ENCODE measurements around the gene ALDH3A2. TPM values are rescaled to one million over a fixed set of nuclear protein-coding genes. Genes with fewer than 3 reads are reported as not detected.

Gene ALDH3A2
- total and polyA plus RNA-seq, 2 experiments from 2014 or later, result 63.6 to 137 TPM

DNA sequence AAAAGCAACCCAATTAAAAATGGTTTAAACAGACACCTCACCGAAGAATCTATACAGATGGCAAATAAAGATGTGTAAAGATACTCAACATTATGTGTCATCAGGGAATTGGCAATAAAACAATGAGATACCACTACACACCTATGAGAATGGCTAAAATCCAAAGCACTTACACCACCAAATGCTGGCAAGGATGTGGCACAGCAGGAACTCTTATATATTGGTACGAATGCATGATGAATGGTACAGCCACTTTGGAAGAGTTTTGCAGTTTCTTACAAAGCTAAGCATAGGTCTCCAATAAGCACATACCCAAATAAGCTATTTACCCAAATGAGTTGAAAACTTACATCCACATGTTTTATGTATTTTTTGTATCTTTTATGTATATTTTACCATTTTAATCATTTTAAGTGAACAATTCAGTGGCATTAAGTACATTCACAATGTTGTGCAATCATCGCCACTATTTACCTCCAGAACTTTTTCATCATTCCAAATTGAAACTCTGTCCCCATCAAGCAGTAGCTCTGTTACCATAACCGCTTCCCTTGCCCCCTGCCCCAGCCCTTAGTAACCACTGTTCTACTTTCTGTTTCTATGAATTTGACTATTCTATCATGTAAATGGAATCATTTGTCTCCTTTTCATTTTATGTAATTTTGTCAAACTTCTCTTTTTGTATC lies 6.7 kb upstream of the ALDH3A2 start:
- no peaks in the 10 kb centered on the region for H3K79me2 ChIP-seq
- no peaks in the 10 kb centered on the region for H3K9me3 ChIP-seq (ENCODE audit: low read depth)
- no peak overlapping the region for H3K4me2 ChIP-seq
- peaks cover 4% of the 10 kb centered on the region for H3K4me1 ChIP-seq (ENCODE audit: insufficient read depth)
- no peaks in the 10 kb centered on the region for H3K9me2 ChIP-seq (replicated peaks; ENCODE audit: insufficient read depth)
- H4K20me1 ChIP-seq (ENCODE audit: insufficient read depth, poor library complexity, severe bottlenecking), result no peaks in the 10 kb centered on the region
- no peak overlapping the region for H3K4me3 ChIP-seq
- no peak for DNase-seq (ENCODE audit: low spot score)
- WGBS (ENCODE audit: low lambda C conversion rate, missing lambda C conversion rate), result 81% methylated on average over 4 of the region's 4 CpGs
- no peaks in the 10 kb centered on the region for H3K36me3 ChIP-seq (replicated peaks; ENCODE audit: insufficient read depth, low read depth)
- no peaks in the 10 kb centered on the region for H3K27me3 ChIP-seq
- TF ChIP-seq EZH2phosphoT487 (IDR thresholded peaks at IDR 0.05; ENCODE audit: low read depth, severe bottlenecking, unreplicated experiment), result no peak
- TF ChIP-seq, protein P1, sequence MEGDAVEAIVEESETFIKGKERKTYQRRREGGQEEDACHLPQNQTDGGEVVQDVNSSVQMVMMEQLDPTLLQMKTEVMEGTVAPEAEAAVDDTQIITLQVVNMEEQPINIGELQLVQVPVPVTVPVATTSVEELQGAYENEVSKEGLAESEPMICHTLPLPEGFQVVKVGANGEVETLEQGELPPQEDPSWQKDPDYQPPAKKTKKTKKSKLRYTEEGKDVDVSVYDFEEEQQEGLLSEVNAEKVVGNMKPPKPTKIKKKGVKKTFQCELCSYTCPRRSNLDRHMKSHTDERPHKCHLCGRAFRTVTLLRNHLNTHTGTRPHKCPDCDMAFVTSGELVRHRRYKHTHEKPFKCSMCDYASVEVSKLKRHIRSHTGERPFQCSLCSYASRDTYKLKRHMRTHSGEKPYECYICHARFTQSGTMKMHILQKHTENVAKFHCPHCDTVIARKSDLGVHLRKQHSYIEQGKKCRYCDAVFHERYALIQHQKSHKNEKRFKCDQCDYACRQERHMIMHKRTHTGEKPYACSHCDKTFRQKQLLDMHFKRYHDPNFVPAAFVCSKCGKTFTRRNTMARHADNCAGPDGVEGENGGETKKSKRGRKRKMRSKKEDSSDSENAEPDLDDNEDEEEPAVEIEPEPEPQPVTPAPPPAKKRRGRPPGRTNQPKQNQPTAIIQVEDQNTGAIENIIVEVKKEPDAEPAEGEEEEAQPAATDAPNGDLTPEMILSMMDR (IDR thresholded peaks at IDR 0.05; ENCODE audit: poor library complexity), result no peak
- no peak for TF ChIP-seq EZH2 (IDR thresholded peaks at IDR 0.05; ENCODE audit: borderline replicate concordance)
- H2AFZ ChIP-seq, result no peak overlapping the region
- H3K27ac ChIP-seq, result no peak overlapping the region

DNA sequence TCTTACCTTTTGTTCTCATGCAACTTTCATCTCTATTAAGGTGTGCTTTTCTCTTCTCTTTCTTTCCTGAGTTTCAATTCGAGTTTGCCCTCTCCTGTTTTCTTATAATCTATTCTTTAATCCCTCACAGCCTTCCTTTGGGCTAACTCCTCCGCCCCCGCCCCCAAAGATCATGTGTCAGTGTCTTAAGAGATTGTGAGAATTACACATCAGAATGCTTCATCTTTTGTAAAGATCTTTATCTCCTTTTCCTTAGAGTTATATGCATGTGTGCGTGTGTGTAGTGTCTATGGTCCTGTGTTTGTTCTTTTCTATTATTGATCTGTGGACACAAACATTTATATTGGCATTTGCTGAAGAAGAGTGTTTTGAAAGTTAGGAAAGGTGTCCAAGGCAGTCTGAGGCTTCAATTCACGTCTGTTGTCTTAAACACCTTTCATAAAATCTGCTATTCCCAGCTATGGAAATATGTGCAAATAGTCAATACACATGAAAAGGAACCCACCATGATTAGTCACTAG lies 6.1 kb upstream of the ALDH3A2 start:
- TF ChIP-seq EZH2phosphoT487 (IDR thresholded peaks at IDR 0.05; ENCODE audit: low read depth, severe bottlenecking, unreplicated experiment) (no peak), EZH2 (IDR thresholded peaks at IDR 0.05; ENCODE audit: borderline replicate concordance) (no peak)
- TF ChIP-seq, protein P1 (IDR thresholded peaks at IDR 0.05; ENCODE audit: poor library complexity), result no peak
- DNase-seq (ENCODE audit: low spot score), result no peak
- Histone ChIP-seq H4K20me1 (ENCODE audit: insufficient read depth, poor library complexity, severe bottlenecking) (no peaks in the 10 kb centered on the region), H3K79me2 (no peaks in the 10 kb centered on the region), H2AFZ (no peak overlapping the region), H3K4me1 (ENCODE audit: insufficient read depth) (peaks cover 10% of the 10 kb centered on the region), H3K4me2 (no peak overlapping the region), H3K27ac (no peak overlapping the region), H3K9me3 (ENCODE audit: low read depth) (no peaks in the 10 kb centered on the region), H3K4me3 (no peak overlapping the region), H3K9me2 (replicated peaks; ENCODE audit: insufficient read depth) (no peaks in the 10 kb centered on the region), H3K27me3 (no peaks in the 10 kb centered on the region), H3K36me3 (replicated peaks; ENCODE audit: insufficient read depth, low read depth) (no peaks in the 10 kb centered on the region)
- 49% methylated on average over 5 of the region's 5 CpGs for WGBS (ENCODE audit: low lambda C conversion rate, missing lambda C conversion rate)

DNA sequence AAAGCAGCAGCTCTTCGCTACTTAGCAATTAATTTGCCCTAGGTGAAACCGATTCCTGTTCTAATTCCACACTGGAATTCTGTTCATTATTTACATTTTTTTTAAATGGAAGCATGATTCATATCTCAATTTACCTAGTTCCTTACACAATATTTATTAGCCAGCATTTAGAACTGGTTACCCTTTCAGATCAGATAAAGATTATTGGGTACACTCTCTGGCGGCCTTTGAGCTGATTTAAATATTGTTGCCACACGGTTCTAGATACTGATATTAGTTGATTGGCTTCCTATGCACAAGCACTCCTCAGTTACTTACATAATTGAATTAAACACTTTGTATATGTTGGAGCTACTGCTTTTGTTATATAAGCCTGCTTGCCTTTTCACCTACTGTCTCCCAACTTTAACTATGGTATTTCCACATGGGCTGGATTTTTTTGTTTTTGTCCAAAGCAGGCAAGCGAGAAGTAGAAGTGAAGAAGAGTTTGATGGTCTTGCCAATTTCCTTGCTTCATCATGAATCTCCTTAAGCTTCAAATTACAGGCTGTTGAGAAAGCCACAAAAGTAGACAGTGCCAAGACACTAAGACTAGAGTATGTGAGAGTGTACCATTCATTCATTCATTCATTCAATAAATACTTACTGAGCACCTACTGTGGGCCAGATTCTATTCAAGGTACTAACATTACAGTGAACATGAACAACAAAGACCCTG lies 3.9 kb upstream of the ALDH3A2 start:
- TF ChIP-seq, protein P1 (IDR thresholded peaks at IDR 0.05; ENCODE audit: poor library complexity), result no peak
- no peak for TF ChIP-seq EZH2 (IDR thresholded peaks at IDR 0.05; ENCODE audit: borderline replicate concordance)

More for the DNA sequence above, 3.9 kb upstream of the ALDH3A2 start:
- H3K4me3 ChIP-seq, result no peak overlapping the region
- H3K36me3 ChIP-seq (replicated peaks; ENCODE audit: insufficient read depth, low read depth), result no peaks in the 10 kb centered on the region
- no peaks in the 10 kb centered on the region for H4K20me1 ChIP-seq (ENCODE audit: insufficient read depth, poor library complexity, severe bottlenecking)
- 85% methylated on average over 5 of the region's 5 CpGs for WGBS (ENCODE audit: low lambda C conversion rate, missing lambda C conversion rate)
- H3K9me2 ChIP-seq (replicated peaks; ENCODE audit: insufficient read depth), result no peaks in the 10 kb centered on the region
- no peaks in the 10 kb centered on the region for H3K9me3 ChIP-seq (ENCODE audit: low read depth)
- DNase-seq (ENCODE audit: low spot score), result no peak
- peaks cover 18% of the 10 kb centered on the region for H3K4me1 ChIP-seq (ENCODE audit: insufficient read depth)
- H3K27ac ChIP-seq, result no peak overlapping the region
- H2AFZ ChIP-seq, result no peak overlapping the region
- H3K27me3 ChIP-seq, result no peaks in the 10 kb centered on the region
- H3K79me2 ChIP-seq, result peaks cover 5% of the 10 kb centered on the region
- no peak overlapping the region for H3K4me2 ChIP-seq

Measured in hepatocyte (in vitro differentiated cells).